ENCODE results near the gene MAP3K4.
A peak's percentile ranks its signal among the peaks of the same experiment; 100 is the strongest.

Gene MAP3K4

DNA sequence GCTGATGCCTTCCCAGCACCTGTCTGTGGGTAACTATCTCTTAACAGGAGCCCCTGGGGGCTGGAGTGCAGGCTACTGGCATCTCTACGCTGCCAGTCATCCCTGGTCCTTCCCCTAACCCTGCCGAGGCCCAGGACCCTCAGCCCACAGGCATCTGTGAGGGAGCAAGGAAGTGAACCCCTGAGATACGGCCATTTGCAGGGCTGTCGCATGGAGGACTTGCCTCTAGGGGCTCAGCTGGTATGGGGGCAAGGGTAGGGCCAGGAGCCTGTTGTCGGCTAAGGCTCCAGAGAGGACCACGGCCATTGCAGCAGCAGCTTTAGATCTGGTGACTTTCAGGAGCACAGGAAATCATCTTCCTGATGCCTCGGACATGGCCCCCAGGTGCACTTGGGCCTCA, 49.7 kb downstream of the MAP3K4 start:
- no peak for DNase-seq

DNA sequence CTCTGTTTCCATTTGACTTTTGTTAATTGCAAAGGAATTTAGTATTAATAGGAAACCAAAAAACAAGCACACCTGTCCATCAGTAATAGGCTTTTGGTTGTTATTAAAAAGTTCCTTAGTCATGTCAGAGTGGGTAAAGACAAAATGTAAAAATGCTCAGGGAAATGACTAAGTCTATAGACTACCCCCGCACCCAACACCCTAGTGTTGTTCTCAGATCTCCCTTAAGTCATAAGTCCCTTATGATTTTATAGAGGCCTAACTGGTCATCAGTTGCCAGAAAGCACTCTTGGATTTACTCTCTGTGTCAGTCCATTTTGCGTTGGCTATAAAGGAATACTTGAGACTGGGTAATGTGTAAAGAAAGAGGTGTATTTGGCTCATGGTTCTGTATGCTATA, 52.8 kb downstream of the MAP3K4 start:
- no peak for DNase-seq

DNA sequence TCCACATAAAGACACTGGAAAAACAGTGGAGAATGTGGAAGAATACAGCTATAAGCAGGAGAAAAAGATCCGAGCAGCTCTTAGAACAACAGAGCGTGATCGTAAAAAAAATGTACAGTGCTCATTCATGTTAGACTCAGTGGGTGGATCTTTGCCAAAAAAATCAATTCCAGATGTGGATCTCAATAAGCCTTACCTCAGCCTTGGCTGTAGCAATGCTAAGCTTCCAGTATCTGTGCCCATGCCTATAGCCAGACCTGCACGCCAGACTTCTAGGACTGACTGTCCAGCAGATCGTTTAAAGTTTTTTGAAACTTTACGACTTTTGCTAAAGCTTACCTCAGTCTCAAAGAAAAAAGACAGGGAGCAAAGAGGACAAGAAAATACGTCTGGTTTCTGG, 57.1 kb downstream of the MAP3K4 start:
- DNase-seq: no peak

DNA sequence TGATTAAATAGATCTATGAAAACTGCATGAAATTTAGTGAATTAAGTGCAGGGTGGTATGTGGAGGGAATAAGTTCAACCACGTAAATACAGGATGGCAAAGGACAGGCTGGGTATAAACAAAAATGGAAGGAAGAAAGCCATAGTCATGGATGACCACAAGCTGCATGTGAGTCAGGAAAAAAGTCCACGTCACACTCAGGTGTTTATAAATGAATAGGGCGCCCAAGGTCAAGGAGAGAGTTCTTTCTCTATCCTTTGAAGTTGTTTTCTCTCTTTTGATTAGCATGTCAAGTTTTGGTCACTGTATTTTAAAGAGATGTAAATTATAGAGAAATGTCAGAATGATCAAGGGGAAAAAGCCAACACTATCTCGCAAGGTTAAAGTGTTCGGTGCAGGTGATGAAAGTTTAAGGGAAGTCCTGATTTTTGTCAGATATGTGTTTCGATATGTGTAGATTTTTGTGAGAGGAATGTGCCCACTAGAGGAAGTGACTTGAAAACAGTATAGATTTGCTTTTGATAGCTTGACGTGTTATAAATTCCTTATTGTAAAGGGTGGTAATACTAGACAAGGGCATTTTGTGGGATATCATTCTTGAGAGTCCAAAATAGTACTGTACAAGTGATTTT, 58.7 kb downstream of the MAP3K4 start:
- DNase-seq: no peak

DNA sequence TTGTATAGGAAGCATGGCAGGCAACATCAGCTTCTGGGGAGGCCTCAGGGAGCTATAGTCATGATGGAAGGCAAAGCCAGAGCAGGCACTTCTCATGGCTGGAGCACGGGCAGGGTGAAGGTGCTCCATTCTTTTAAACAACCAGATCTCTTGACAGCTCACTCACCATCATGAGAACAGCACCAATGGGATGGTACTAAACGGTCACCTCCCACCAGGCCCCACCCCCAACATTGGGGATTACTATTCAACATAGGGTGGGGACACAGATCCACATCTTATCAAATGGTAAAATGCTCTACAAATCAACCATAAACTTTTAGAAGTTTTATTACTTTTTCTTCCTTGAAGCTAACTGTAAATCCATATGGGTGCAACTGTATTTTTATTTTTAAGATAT, 61.5 kb downstream of the MAP3K4 start:
- no peak for DNase-seq

DNA sequence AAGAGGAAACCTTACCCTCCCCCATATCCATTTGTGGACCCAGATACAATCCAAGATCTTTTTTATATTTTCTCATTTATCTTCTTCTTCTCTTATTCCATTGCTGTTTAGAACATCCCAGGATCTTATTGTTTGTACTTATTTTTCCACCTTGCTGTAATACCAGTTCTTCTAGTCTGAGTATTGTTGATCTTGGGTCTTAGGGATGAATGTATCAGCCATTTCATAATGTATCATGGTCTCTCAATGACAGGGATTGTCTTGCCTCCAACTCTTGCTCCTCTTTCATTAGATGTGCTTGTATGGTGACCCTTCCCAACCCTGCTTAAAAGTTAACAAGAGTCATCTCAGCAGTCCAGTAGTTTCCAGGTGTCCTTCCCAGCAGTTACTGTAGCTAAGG, 63.3 kb downstream of the MAP3K4 start:
- DNase-seq: no peak

DNA sequence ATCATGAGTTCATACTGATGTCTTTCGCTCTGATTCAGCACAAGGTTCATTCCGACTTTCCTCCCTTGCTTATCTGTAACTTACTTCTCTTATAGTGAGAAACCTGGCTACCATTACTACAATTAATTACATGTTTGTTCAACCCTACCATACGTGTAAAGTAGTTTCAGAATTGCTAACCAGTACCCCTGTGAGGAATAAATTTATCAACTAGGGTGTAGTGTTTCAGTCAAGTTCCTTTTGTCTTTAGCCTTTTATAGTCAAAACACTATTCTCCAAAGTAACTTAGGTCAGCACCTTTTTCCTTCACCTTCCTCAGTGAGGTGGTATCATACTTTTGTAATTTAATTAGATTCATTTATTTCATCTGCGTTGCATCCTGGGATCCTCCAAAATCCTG, 64.9 kb downstream of the MAP3K4 start:
- DNase-seq: no peak

DNA sequence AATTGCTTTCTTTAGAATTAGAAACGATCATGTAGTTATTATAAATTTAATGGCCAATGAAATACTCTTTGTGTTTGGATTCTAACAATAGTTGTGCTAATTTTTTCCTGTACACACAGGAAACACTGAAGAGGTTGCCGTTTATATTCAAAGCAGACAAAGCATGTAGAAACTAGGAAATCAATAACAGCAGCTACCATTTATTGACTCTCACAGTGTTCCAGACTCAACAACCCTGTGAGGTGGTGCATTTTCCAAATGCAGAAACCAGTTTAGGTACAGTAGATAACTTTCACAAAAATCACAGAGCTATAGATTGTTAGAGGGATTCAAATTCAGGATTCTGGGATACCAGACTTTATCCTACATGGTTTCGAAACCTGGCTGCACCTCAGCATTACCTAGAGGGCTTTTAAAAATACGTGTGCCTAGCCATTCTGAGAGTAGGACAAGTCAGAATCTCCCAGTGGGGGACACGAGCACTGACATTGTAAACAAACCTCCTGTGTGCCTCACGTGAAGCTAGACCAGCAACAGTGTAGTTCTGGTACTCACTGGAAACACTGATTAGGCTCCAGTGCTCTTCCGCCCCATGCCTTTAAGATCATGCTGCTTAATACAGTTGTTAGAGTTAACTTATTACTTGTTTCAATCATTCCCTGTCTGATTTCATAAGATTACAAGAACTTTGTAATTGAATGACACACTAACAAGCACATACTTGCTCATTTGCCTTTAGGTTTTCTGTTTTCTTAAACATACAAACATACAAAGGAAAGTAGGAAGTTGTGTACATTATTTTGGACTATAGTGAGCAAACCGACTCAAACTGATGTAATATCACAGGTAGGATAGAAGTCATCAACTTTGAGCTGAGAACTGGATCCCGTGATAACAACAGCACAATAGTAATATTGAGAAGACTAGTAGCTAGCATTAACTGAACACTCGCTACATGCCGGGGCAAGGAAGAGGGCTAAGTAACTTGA, 65.8 kb downstream of the MAP3K4 start:
- DNase-seq: no peak

DNA sequence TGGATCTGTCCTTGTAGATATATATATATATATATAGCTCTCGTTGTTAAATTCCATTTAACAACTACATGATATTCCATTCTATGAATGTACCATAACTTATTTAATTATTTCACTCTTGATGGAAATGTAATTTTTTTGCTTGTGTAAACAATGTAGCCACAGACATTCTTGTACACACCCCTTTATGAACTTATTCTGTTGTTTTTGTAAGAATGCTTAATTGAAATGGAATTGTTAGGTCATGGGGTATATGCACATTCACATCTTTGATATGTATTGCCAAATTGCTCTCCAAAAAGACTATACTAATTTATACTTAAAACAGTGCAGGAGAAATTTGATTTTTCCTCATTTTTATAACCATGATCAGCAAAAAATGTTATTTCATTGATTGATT, 67.2 kb downstream of the MAP3K4 start:
- DNase-seq: no peak

DNA sequence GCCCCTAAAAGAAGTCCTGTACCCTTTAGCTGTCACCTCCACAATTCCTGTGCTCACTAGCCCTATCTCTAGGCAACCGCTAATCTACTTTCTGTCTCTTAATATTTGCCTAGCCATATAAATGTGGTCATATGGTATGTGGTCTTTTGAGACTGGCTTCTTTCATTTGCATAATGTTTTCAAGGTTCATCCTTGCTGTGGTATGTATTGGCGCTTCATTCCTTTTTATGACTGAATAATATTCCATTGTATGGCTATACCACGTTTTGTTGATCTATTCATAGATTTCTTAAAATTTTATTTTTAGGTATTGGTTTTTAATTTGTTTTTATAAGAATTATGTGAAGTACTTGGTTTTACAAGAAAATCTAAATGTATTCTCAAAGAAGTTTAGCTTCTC, 70.0 kb downstream of the MAP3K4 start:
- no peak for DNase-seq

DNA sequence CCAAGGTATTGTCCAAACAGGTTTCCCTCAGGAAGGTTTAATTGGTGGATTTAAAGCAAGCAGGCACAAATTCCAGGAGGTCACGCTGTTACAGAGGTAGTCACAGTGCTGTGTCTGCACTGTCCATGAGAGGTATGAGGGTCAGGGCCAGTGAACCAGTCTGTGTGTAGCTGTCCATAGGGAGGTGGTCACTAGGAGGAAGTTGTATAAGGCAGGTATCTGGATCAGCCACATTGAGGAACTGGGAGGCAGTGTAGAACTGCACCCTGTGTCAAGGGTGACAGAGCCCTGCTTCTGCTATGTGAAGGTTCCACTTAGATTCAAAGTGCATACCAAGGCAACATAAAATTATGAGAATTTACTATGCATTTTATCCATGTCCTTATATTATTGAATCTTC, 73.3 kb downstream of the MAP3K4 start:
- no peak for DNase-seq

DNA sequence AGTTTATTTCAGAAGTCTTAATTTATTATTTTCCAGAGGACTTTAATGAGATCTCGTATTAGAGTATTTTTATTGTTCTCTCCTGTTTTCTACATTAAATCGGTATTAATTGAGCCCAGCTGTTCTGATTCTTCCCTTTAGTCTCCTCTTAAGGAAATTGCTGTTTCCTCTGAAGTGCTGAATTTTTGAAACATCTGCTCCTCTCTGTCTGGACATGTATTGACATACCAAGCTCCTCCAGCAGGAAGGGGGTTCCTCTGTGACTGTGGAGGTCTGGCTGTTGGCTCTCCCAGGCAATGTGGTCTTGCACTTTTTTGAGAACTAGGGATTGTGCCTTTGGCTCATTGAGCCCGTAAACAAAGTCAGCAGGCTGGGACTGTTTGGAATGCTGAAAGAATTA, 74.9 kb downstream of the MAP3K4 start:
- DNase-seq: no peak

DNA sequence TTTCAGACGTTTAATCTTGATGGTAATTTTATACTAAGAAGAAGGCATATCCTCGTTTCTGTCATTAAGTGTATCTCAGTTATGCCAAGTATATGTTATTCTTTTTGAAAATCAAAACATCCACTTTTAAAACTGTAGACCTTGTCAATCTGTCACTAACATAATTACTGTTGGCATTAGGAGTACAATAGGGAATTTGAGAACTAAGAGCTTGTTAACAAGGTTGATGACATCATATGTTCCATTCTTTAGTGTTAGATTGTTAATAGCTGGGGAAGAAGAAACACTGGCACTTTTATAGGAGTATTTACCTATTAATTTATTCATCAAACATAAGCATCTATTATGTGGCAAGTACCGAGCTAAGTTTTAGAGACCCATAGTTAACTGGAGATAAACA, 76.2 kb downstream of the MAP3K4 start:
- DNase-seq: no peak

DNA sequence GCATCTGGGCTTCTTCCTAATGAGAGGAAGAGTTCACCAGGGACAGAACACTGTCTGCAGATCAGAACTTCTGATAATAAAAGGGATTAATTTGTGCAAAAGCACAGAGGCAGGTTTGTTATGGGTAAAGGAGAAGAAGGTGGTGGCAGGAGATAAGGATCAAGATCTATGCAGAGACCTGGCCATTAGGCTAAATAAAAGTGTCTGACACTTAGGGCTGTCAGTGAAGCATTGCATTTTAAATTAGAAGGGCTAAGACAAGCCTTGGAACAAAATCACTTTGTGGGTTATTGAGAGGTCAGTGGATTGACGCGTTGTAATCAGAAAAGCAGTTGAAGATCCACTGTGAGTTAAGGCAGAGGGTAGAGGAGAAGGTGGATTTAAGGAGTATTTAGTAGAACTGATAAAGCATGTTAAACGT, 76.8 kb downstream of the MAP3K4 start:
- no peak for DNase-seq

DNA sequence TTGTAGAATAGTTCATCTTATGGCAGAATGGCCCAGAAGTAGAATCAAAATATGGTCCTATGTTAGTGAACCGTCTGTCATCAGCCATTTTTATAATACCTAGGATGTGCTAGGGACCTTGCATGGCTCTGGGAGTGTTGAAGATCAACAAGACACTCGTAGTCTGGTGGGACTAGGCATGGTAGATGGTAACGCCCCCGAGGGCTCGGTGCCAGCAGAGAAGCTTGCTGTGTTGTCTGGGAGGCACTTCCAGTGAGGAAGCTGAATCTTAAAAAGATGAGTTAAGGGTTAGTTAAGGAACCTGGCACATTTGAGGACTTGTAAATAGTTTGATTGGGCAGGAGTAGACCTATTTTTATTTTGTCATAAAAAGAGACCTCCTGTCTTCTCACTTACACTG, 82.4 kb downstream of the MAP3K4 start:
- no peak for DNase-seq

DNA sequence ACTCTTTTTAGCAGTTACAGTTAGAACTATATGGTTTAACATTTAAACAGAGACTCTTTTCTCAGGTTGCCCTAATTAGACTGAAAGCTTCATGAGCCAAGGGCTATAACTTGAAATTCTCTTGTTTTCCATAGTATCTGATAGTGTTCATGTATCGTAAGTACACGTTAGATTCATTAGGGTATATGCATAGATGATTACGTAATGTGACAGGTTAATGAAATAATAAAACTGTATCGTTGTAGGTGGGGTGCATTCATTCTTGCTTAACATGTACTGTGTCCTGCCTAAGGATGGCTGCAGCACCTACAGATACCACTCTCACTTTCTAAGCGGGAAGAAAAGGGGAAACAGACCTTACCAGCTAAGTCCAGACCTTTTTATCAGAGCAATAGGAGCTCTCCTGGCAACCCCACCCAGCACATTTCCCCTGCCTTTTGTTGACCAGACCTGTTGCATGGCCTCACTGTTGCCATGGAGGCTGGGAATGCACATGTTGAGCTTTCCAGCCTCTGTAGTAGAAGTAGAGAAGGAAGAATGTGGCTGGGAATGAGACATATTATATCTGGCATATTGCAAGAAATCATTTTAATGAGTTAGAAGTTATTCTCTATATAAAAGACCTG, 83.0 kb downstream of the MAP3K4 start:
- no peak for DNase-seq

DNA sequence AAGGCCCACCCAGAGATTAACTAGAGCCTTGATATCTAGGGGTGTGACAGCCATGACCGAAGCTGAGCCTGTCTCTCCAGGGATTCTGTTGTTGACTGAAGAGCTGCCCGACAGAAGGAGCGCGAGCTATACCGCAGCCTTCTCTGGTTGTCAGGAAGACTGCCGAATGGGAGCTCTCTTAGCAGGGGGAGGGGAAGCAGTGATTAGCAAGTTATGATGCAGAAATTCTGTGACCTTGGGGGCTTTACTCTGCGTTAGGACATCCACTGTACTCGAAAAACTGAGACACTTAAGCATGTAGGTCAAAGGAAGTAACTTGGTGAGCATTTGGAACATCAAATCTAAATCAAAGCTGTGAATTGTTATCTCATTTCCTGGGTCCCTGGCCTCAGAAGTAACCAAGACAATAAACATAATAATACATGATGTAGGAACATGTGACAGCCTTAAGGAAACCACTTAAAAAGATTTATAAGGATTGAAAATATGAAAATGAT, 84.7 kb downstream of the MAP3K4 start:
- DNase-seq: no peak

DNA sequence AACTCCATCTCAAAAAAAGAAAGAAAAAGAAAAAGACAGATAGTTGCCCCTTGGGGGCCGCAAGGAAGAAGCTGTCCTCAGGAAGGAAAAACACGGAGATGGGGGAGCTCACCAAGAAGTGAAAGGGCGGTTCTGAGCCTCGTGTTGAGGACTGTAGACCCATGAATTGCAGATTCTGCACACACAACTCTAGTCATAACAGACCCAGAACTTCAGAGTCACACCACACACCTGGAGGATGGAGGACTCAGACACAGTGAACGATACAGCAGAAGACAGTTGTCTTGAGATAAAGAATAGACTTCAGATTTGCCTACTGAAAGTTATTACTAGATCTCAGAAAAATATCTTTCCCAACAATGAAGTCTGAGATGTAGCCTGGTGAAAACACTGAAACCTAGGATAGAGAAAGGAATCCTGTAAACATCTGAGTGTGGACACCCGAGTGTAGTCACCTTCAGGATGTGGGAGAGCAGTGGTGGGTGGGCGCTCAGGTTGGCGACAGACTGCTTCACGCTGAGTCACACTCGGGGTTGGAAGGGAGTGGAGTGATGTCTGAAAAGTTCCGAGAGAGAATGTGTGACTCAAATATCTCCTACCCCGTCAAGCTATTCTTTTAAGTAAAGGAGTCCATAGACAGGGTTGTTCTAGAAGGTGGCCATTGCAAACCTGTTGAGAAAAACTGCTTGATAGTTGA, 88.1 kb downstream of the MAP3K4 start:
- peak; percentile 67 for DNase-seq

DNA sequence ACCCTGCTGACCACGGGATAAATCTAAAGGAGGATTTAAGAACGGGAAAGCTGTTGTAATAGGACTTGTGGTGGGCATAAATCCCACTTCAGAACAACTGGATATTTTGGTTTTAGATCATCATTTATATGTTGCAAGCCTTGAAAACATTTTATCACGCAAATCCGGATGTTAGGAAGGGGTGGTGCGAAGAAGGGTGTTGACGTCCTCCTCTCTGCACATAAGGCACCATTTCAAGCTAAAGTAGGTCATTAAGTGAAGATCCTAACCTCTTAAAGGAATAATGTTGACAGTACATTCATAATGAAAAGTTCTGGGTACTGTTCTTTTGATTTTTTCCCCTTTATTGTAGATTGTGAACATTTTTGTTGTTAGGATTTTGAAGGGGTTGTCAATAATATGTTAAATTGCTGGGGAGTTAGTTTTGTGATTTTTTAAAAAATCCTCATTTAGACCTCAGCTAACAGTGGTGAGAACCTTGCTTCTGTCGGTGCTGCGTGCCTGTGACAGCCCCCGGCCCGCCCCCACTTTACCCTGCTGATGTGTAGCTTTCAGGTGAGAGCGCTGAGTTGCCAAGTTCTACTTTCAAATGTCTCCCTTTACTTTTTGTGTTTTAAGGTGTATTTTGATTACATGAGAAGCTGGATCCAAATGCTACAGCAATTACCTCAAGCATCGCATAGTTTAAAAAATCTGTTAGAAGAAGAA, 88.8 kb downstream of the MAP3K4 start:
- no peak for DNase-seq

DNA sequence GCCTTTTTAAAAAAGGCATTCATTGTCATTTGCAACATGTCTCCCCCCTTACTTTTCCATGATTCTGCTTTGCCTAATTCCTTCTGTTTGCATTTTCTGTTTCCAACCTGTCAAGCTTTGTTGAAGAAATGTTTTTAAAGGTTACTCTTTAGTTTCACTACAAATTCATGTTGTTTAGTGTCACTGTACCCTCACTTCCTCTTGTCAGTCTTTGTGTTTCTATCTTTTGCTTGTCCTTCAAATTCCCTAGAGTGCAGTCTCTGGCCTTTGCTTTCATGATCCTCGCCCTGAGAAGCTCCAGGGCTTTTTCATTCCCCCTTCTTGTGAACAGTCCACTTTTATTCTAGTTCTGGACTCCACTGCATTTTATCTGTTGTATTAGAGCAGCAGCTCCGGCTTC, 90.6 kb downstream of the MAP3K4 start:
- no peak for DNase-seq

DNA sequence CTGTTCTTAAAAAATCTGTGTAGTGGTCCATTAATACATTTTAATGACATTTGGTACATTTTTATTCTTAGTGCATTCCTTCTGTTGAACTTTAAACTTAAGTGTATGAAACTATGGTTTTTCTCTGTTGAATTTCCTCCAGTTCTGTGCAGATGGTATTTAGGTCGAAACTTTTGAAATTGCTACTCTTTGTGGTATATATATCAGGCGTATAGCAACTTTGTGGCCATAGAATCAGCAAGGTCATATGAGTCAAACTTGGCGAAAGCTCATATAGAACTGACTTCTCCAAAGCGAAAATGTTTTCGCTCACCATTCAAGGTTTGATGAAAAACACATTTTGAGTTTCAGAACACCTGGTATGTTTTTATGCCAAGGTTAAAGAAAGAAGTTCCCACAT, 93.7 kb downstream of the MAP3K4 start:
- DNase-seq: no peak

DNA sequence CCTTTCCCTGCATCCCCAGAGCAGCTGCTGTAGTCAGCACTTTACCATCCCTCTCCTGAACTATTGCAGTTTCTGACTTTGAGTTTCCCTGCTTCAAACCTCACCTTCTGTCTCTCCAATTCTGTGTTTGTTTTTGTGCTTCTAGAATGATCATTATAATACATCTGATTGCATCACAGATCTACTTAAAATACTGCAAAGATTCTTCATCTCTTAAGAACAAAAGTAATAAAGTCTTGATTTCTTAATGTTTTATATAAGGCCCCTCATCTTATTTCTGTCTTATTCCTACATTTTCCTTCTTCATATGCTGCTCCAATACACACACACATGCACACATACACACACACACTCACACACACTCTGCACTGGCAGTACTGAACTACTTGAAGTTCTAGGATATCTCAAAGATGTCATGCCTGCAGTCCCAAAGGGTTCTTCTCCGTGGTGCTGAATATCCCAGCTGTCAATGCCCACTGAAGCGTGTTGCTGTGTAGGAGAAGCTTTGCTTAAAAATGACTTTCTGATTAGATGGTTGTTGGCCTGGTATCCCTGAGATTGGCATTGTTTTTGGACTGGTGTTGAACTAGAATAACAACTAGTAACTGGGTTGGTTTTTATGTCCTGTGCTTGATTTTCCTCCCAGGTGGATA, 97.2 kb downstream of the MAP3K4 start:
- DNase-seq: no peak
